Measurements from ENCODE around the gene PRR5L.

Gene PRR5L

DNA sequence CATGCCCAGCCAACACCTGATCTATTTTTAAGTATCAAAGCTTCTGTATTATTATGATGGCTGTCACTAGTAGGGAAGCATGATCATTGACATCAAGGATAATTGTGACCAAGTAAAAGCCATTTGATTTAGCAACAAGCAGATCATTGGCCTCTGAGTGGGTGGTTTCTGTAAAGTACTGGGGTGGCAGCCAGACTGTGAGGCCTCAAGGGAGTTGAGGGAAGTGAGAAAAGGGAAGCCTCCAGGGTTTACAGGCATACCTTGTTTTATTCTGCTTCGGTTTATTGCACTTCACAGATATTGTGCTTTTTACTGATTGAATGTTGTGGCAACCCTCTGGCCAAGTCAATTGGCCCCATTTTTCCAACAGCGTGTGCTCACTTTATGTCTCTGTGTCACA is 60.1 kb downstream of the PRR5L start:
- CTCF ChIA-PET = no interaction called here
- POLR2A ChIA-PET = no interaction called here
- no peak for DNase-seq (ENCODE audit: extremely low spot score)
- TF ChIP-seq L3MBTL2 (conservative IDR thresholded peaks at IDR 0.05) (no peak), PKNOX1 (IDR thresholded peaks at IDR 0.05) (no peak), BHLHE40 (IDR thresholded peaks at IDR 0.05; ENCODE audit: borderline replicate concordance) (no peak), CTBP1 (IDR thresholded peaks at IDR 0.05; ENCODE audit: borderline replicate concordance) (no peak)

DNA sequence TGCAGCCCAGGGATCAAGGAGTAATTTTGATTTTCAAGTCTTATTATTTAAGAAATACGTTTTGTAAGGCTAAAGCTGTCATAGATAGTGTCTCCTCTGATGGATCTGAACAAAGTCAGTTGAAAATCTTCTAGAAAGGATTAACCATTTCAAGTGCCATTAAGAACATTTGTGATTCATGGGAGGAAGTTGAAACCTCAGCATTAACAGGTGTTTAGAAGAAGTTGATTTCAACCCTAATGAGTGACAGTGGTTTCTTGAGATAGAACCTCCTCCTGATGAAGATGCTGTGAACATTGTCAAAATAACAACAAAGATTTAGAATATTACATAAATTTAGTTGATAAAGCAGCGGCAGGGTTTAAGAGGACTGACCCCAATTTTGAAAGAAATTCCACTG is 61.7 kb downstream of the PRR5L start:
- POLR2A ChIA-PET = no interaction called here
- no peak for DNase-seq (ENCODE audit: extremely low spot score)
- TF ChIP-seq SP1 (IDR thresholded peaks at IDR 0.05) (no peak), ZNF384 (IDR thresholded peaks at IDR 0.05) (no peak), FOXK2 (IDR thresholded peaks at IDR 0.05) (no peak), SUZ12 (IDR thresholded peaks at IDR 0.05) (no peak), TARDBP (IDR thresholded peaks at IDR 0.05) (no peak), NFRKB (IDR thresholded peaks at IDR 0.05) (no peak), FOXM1 (IDR thresholded peaks at IDR 0.05; ENCODE audit: borderline replicate concordance) (no peak), CTBP1 (IDR thresholded peaks at IDR 0.05; ENCODE audit: borderline replicate concordance) (no peak), L3MBTL2 (conservative IDR thresholded peaks at IDR 0.05) (no peak), BHLHE40 (IDR thresholded peaks at IDR 0.05; ENCODE audit: borderline replicate concordance) (no peak)
- CTCF ChIA-PET = no interaction called here

GRCh38 chr11:36358436-36358835 is 62.3 kb downstream of the PRR5L start:
- ChIA-PET CTCF (no interaction called here), POLR2A (no interaction called here)
- no peak for DNase-seq (ENCODE audit: extremely low spot score)
- no peak for TF ChIP-seq FOXA1 (IDR thresholded peaks at IDR 0.05)
- no peak for TF ChIP-seq TARDBP (IDR thresholded peaks at IDR 0.05)
- TF ChIP-seq LEF1 (IDR thresholded peaks at IDR 0.05; ENCODE audit: borderline replicate concordance) = no peak
- no peak for TF ChIP-seq FOXM1 (IDR thresholded peaks at IDR 0.05; ENCODE audit: borderline replicate concordance)
- TF ChIP-seq ARNT (IDR thresholded peaks at IDR 0.05) = no peak
- TF ChIP-seq ELF4 (IDR thresholded peaks at IDR 0.05) = no peak
- no peak for TF ChIP-seq SUZ12 (IDR thresholded peaks at IDR 0.05)
- no peak for TF ChIP-seq BHLHE40 (IDR thresholded peaks at IDR 0.05; ENCODE audit: borderline replicate concordance)
- no peak for TF ChIP-seq CTBP1 (IDR thresholded peaks at IDR 0.05; ENCODE audit: borderline replicate concordance)

DNA sequence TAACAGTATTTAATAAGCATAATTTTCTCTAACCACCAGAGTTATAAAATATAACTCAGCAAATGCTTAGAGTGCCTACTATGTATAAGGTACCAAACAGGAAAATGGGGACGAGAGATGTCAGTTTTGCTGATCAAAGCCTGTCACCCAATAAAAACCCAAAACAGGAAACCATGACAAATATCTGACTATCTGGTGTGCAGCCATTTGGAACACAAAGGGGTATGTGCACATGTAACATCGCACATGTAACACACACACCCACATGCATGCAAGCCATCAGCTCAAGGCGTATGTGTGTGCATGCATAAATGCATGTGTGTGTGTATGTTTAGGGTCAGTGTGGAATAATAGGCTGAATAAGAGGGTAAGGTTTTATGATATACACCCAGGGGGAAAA is 64.2 kb downstream of the PRR5L start:
- TF ChIP-seq FOXM1 (IDR thresholded peaks at IDR 0.05; ENCODE audit: borderline replicate concordance) (no peak), LEF1 (IDR thresholded peaks at IDR 0.05; ENCODE audit: borderline replicate concordance) (no peak), PKNOX1 (IDR thresholded peaks at IDR 0.05) (no peak), SP1 (IDR thresholded peaks at IDR 0.05) (no peak), TARDBP (IDR thresholded peaks at IDR 0.05) (no peak), FOXA1 (IDR thresholded peaks at IDR 0.05) (no peak), ARNT (IDR thresholded peaks at IDR 0.05) (no peak), FOXK2 (IDR thresholded peaks at IDR 0.05) (no peak), L3MBTL2 (conservative IDR thresholded peaks at IDR 0.05) (no peak), BHLHE40 (IDR thresholded peaks at IDR 0.05; ENCODE audit: borderline replicate concordance) (no peak)
- CTCF ChIA-PET = no interaction called here
- DNase-seq (ENCODE audit: extremely low spot score) = no peak
- POLR2A ChIA-PET = no interaction called here

GRCh38 chr11:36360826-36361415 is 64.8 kb downstream of the PRR5L start:
- ChIA-PET CTCF (no interaction called here), POLR2A (no interaction called here)
- TF ChIP-seq LEF1 (IDR thresholded peaks at IDR 0.05; ENCODE audit: borderline replicate concordance) = no peak
- no peak for TF ChIP-seq SUZ12 (IDR thresholded peaks at IDR 0.05)
- no peak for TF ChIP-seq TARDBP (IDR thresholded peaks at IDR 0.05)
- TF ChIP-seq BHLHE40 (IDR thresholded peaks at IDR 0.05; ENCODE audit: borderline replicate concordance) = no peak
- no peak for TF ChIP-seq FOXK2 (IDR thresholded peaks at IDR 0.05)
- no peak for TF ChIP-seq HDGF (IDR thresholded peaks at IDR 0.05; ENCODE audit: borderline replicate concordance)
- no peak for TF ChIP-seq FOXA1 (IDR thresholded peaks at IDR 0.05)
- no peak for TF ChIP-seq ARNT (IDR thresholded peaks at IDR 0.05)
- no peak for TF ChIP-seq PKNOX1 (IDR thresholded peaks at IDR 0.05)
- DNase-seq (ENCODE audit: extremely low spot score) = no peak

- TF ChIP-seq L3MBTL2 (conservative IDR thresholded peaks at IDR 0.05) (no peak), SUZ12 (IDR thresholded peaks at IDR 0.05) (no peak), ARNT (IDR thresholded peaks at IDR 0.05) (no peak), PKNOX1 (IDR thresholded peaks at IDR 0.05) (no peak)
- CTCF ChIA-PET = no interaction called here
- DNase-seq (ENCODE audit: extremely low spot score) = no peak
- POLR2A ChIA-PET = no interaction called here
These were observed 65.4 kb downstream of the PRR5L start for GRCh38 chr11:36361472-36361871.

Data from HEK293T (cell line).